ENCODE measurements around the gene MSMO1. TPM values are rescaled to one million over a fixed set of nuclear protein-coding genes. Genes with fewer than 3 reads are reported as not detected.

The MSMO1 gene
- total and polyA plus RNA-seq, 2 donors (not counting 1 experiment from before 2014, with no cell fraction given): 7.3 to 30.8 TPM

DNA sequence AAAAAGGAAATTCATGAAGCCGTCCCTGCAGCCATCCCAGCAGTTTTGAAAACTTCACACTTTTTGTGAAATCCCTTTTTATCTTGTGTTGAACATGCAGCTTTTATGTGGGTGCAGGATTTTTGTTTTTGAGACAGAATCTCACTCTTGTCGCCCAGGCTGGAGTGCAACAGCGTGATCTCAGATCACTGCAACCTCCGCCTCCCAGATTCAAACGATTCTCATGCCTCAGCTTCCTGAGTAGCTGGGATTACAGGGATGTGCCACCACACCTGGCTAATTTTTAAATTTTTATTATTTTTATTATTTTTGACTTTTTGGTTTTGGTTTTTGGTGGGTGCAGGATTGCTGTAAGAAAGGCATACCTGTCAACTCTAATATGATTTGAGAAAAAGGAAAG, 8.0 kb upstream of the MSMO1 start:
- no peaks in the 10 kb centered on the region for H3K9me3 Mint-ChIP-seq (ENCODE audit: insufficient read depth)
- no peak overlapping the region for H3K4me3 Mint-ChIP-seq
- H3K4me1 Mint-ChIP-seq: peaks cover 2% of the 10 kb centered on the region
- POLR2A ChIA-PET: no interaction called here
- H3K27ac Mint-ChIP-seq: no peak overlapping the region
- no peaks in the 10 kb centered on the region for H4K20me1 ChIP-seq (ENCODE audit: control insufficient read depth, insufficient read depth, low read length, poor library complexity, severe bottlenecking)
- no peak overlapping the region for H3K4me3 ChIP-seq (ENCODE audit: control extremely low read depth in 1 of 5, extremely low read depth in 1 of 5, insufficient read depth in 1 of 5, low read depth in 2 of 5, low read length in 4 of 5)
- H3K9me3 ChIP-seq (ENCODE audit: control extremely low read depth in 1 of 3, control insufficient read depth in 2 of 3, insufficient read depth in 1 of 3, low read length in 2 of 3): no peaks in the 10 kb centered on the region
- no peak overlapping the region for H3K27ac ChIP-seq (ENCODE audit: low read length in 2 of 2)
- WGBS (ENCODE audit: insufficient coverage): 100% methylated on average over 1 of the region's 5 CpGs
- peaks cover 0 to 4% of the 10 kb centered on the region in 2 experiments for H3K36me3 ChIP-seq (replicated peaks in 1 of 2; ENCODE audit: control extremely low read depth in 1 of 2, control insufficient read depth in 1 of 2, extremely low read depth in 1 of 2, insufficient read depth in 2 of 2, low read length in 1 of 2)
- no peaks in the 10 kb centered on the region for H3K79me2 ChIP-seq (ENCODE audit: control insufficient read depth, insufficient read depth, low read length)
- H2AFZ ChIP-seq (ENCODE audit: insufficient read depth, low read depth, low read length, poor library complexity, severe bottlenecking): no peak overlapping the region
- intact Hi-C loops (cut with micrococcal nuclease): no loop called here
- H3K27me3 ChIP-seq (replicated peaks in 1 of 4; ENCODE audit: control extremely low read depth in 1 of 4, control insufficient read depth in 3 of 4, insufficient read depth in 4 of 4, low read length in 3 of 4): no peaks in the 10 kb centered on the region
- CTCF ChIA-PET: no interaction called here
- H3K4me1 ChIP-seq (ENCODE audit: control insufficient read depth in 2 of 2, insufficient read depth in 2 of 2, low read length in 2 of 2): no peaks in the 10 kb centered on the region
- ATAC-seq (ENCODE audit: low read depth) (no peak), DNase-seq (no peak)
- no peak for TF ChIP-seq EZH2 (IDR thresholded peaks at IDR 0.05; ENCODE audit: borderline replicate concordance, insufficient read depth, low read depth, low read length, poor library complexity, severe bottlenecking)
- TF ChIP-seq, protein P1, sequence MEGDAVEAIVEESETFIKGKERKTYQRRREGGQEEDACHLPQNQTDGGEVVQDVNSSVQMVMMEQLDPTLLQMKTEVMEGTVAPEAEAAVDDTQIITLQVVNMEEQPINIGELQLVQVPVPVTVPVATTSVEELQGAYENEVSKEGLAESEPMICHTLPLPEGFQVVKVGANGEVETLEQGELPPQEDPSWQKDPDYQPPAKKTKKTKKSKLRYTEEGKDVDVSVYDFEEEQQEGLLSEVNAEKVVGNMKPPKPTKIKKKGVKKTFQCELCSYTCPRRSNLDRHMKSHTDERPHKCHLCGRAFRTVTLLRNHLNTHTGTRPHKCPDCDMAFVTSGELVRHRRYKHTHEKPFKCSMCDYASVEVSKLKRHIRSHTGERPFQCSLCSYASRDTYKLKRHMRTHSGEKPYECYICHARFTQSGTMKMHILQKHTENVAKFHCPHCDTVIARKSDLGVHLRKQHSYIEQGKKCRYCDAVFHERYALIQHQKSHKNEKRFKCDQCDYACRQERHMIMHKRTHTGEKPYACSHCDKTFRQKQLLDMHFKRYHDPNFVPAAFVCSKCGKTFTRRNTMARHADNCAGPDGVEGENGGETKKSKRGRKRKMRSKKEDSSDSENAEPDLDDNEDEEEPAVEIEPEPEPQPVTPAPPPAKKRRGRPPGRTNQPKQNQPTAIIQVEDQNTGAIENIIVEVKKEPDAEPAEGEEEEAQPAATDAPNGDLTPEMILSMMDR (IDR thresholded peaks at IDR 0.05): no peak
- no peak overlapping the region for H3K4me2 ChIP-seq (replicated peaks; ENCODE audit: low read depth, low read length, poor library complexity, severe bottlenecking)
- no peaks in the 10 kb centered on the region for H3K27me3 Mint-ChIP-seq
- H3K9ac ChIP-seq (ENCODE audit: low read length): no peak overlapping the region

DNA sequence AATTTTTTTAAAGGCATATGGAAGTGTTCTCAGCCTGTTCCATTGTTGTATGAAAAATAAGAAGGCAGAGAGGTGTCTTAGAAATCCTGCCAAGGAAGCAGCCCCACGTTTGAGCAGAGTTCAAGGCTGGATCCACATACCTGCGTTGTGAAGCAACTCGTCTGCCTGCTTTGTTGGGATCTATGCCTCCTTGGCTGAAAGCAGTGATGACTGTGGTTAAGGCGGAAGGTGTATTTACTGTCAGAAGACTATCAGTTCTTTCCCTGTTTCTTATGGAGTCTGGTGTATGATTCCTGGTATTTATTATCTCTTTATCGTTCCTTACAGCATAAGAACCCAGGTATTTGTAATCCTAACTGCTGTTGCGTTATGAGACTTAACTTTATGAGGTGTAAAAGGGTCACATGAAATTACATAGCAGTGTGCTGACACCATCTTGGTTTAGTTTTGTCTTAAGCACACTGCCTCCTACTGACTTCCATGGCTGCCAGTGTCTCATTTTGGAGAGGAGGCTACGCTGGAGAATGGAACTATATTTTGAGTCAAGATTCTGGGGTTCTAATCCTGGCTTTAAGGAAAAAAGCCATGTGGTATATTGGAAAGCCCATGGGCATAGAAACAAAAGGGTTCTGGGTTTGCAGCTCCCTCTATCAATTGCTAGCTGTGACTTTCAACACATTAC, 3.1 kb upstream of the MSMO1 start:
- Mint-ChIP-seq H3K4me1 (peaks cover 13% of the 10 kb centered on the region), H3K4me3 (no peak overlapping the region), H3K9me3 (ENCODE audit: insufficient read depth) (no peaks in the 10 kb centered on the region), H3K27me3 (no peaks in the 10 kb centered on the region), H3K27ac (no peak overlapping the region)
- Histone ChIP-seq H3K9ac (ENCODE audit: low read length) (no peak overlapping the region), H3K79me2 (ENCODE audit: control insufficient read depth, insufficient read depth, low read length) (peaks cover 19% of the 10 kb centered on the region), H3K36me3 (replicated peaks in 1 of 2; ENCODE audit: control extremely low read depth in 1 of 2, control insufficient read depth in 1 of 2, extremely low read depth in 1 of 2, insufficient read depth in 2 of 2, low read length in 1 of 2) (no peaks in the 10 kb centered on the region), H3K4me3 (ENCODE audit: control extremely low read depth in 1 of 5, extremely low read depth in 1 of 5, insufficient read depth in 1 of 5, low read depth in 2 of 5, low read length in 4 of 5) (no peak overlapping the region), H3K27ac (ENCODE audit: low read length in 2 of 2) (no peak overlapping the region), H3K4me1 (ENCODE audit: control insufficient read depth in 2 of 2, insufficient read depth in 2 of 2, low read length in 2 of 2) (peaks cover 19 to 20% of the 10 kb centered on the region in 2 donors), H3K9me3 (ENCODE audit: control extremely low read depth in 1 of 3, control insufficient read depth in 2 of 3, insufficient read depth in 1 of 3, low read length in 2 of 3) (no peaks in the 10 kb centered on the region), H2AFZ (ENCODE audit: insufficient read depth, low read depth, low read length, poor library complexity, severe bottlenecking) (no peak overlapping the region), H4K20me1 (ENCODE audit: control insufficient read depth, insufficient read depth, low read length, poor library complexity, severe bottlenecking) (no peaks in the 10 kb centered on the region), H3K27me3 (replicated peaks in 1 of 4; ENCODE audit: control extremely low read depth in 1 of 4, control insufficient read depth in 3 of 4, insufficient read depth in 4 of 4, low read length in 3 of 4) (no peaks in the 10 kb centered on the region), H3K4me2 (replicated peaks; ENCODE audit: low read depth, low read length, poor library complexity, severe bottlenecking) (no peak overlapping the region)
- ATAC-seq (ENCODE audit: low read depth) (no peak), DNase-seq (no peak)
- POLR2A ChIA-PET: no interaction called here
- CTCF ChIA-PET: interaction anchor here (0.9 to 1.6 kb wide), 3 partner anchors 10 to 195 kb away, joined by 3 to 5 read pairs (median 3); no protein-coding TSS in a partner anchor
- TF ChIP-seq, protein P1 (IDR thresholded peaks at IDR 0.05): no peak
- no peak for TF ChIP-seq EZH2 (IDR thresholded peaks at IDR 0.05; ENCODE audit: borderline replicate concordance, insufficient read depth, low read depth, low read length, poor library complexity, severe bottlenecking)
- intact Hi-C loops (cut with micrococcal nuclease): loop anchor here (10.0 kb wide), 1 partner anchor 70 kb away; no protein-coding TSS in a partner anchor
- 99% methylated on average over 4 of the region's 7 CpGs for WGBS (ENCODE audit: insufficient coverage)

Data from B cell (primary cell).